Left ventricle myocardium superior (tissue), 1 donor: ENCODE measurements around the gene WDR53. TPM values are rescaled to one million over a fixed set of nuclear protein-coding genes. Genes with fewer than 3 reads are reported as not detected.
"Not testable (repeated sequence)": the region's sequence is repeated elsewhere in the genome, so short reads cannot be mapped to it uniquely, and the experiment has no call there.

ENCODE experiments used
- ATAC-seq: fragments of 200-7000 bp; cut with Tn5 transposase; one replicate; pipeline ENCODE4 v1.9.1; 2020; ENCODE audit warnings: mild to moderate bottlenecking, moderate library complexity
- DNase-seq: peaks from one replicate; pipeline ENCODE4 v3.0.0-alpha.2; 2020
- intact Hi-C: fragments of 100-400 bp; cut with micrococcal nuclease; formaldehyde crosslinking; loops from one replicate; pipeline ENCODE4 v1.11.0; 2022
- long read RNA-seq: library from polyadenylated mRNA; unstranded; transcript quantifications from one replicate; pipeline ENCODE4 v2.0.0, GENCODE V29; 2021
- total RNA-seq: library from RNA; stranded (reverse); fragmentation: NEBNext Ultra II Directional; extraction: Animal tissue kit (Norgen Biotek cat#: 25700); gene quantifications from one replicate; pipeline ENCODE4 v1.2.1, GENCODE V29; 2021
- donor health status: DM: no; HTN: yes; CAD: no; lungs with severe emphysema.

The WDR53 gene
- 7.6 TPM for total RNA-seq
- long read RNA-seq, partial matches to known transcripts = 0 of 2 reads
- long read RNA-seq, other reads (novel, unspliced or antisense) = 2 of 2 reads

DNA sequence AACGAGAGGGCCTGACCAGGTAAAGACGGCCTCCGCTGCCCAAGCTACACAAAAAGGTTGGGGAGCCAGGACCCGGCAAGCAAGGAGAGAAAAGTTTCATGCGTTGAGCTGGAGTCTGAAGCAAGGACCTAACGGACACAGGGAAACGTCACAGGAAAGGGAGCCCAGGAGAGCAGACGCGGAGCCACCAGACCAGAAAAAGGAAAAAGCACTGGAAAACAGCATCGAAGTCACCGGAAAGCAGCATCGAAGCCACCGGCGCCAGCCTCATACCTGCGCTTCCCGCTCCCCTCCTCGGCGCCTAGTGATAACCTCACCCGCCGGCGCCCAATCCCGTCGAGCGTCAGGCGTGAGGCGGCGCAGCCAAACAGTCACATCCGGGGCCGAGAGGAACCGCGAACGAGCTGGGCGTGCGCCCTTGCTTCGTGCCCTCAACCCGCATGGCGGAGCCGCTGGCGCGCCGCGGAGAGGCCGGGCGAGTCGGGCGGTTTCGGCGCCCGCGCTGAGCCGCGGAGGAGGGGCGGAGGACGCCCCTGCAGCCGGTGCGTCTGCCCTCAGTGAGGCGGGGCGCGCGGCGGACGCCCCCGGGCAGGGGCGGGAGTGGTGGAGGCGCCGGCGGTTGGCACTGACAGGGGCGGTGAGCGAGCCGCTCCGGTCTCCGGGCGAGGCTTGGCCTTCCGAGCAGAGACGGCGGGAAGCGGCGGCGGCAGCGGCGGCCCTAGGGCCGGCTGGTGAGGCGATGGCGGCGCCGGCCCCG is at the start of gene WDR53, which contains the start of gene FBXO45:
Gene WDR53, minus strand, starts transcription at position 309 of the 757 bp plus-strand sequence. CDS start 7,079 bp downstream, outside the sequence.
Gene FBXO45, plus strand, starts transcription at position 415 of the 757 bp plus-strand sequence. Its CDS starts 325 bp downstream, at position 740.
- intact Hi-C loops = no loop called here
- ATAC-seq = peak; percentile 99

DNA sequence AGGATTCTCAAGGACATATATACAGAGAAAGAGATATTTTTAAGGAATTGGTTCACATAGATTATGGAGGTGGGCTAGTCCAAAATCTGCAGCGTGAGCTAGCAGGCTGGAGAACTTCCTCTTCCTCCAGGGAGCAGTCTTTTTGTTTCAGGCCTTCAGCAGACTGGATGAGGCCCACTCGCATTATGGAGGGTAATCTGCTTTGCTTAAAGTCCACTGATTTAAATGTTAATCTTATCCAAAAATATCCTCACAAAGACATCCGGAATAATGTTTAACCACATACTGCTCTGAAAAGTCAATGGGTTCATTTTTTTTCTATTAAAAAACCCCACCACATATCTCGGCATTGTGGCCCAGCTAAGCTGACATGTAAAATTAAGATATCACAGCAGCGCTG is 48.9 kb upstream of the WDR53 start:
- ATAC-seq = no peak
- intact Hi-C loops = no loop called here

More for the DNA sequence above, at the start of gene WDR53, which contains the start of gene FBXO45:
- peak; percentile 97 for DNase-seq

DNA sequence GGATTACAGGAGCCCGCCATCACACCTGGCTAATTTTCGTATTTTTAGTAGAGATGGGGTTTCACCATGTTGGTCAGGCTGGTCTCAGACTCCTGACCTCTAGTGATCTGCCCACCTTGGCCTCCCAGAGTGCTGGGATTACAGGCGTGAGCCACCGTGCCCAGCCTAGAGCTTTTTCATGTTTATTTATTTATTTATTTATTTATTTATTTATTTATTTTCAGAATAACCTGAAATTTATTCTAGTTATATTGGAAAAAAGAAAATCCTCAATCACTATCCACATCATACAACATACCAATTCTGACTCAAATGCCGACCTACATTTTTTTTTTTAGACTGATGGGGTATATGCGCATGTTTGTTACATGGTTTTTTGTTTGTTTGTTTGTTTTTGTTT is 46.9 kb upstream of the WDR53 start:
- intact Hi-C loops, ATAC-seq: not testable (repeated sequence)

More for the DNA sequence above, 48.9 kb upstream of the WDR53 start:
- no peak for DNase-seq

GRCh38 chr3:196611761-196612483 is 43.6 kb upstream of the WDR53 start:
- intact Hi-C loops = no loop called here
- ATAC-seq (peak; percentile 53), DNase-seq (no peak)

More for the DNA sequence above, 46.9 kb upstream of the WDR53 start:
- not testable (repeated sequence) for DNase-seq

GRCh38 chr3:196609805-196610515 is 41.6 kb upstream of the WDR53 start:
- DNase-seq (no peak), ATAC-seq (no peak)
- intact Hi-C loops = loop anchor here (5.0 kb wide), 1 partner anchor 77 kb away; no protein-coding TSS in a partner anchor

DNA sequence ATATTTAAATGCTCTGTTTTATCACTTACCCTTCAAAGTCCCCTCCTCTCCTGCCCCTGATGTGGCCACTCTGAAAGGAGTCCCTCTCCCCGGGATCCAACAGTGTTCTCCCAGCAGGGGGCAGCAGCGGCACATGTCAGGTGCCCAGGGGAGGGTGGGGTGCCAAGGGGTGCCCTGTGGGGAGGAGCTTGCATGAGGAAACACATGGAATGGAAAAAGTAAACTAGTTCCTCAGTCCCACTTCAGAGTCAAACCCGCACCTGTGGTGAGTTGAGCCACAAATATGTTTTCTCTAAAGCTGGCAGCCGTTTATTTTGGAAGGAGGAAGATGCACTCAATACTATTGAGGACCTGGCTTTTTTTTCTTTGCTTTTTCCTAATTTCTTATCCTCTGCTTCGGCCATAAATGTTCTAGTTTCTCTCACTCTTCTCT is 41.0 kb upstream of the WDR53 start:
- ATAC-seq = peak; percentile 95
- intact Hi-C loops = loop anchor here (5.0 kb wide), 1 partner anchor 78 kb away; no protein-coding TSS in a partner anchor
- DNase-seq = peak; percentile 91

- no peak for ATAC-seq
- DNase-seq = no peak
- intact Hi-C loops = loop anchor here (5.0 kb wide), 1 partner anchor 79 kb away; no protein-coding TSS in a partner anchor
Observed at GRCh38 chr3:196608693-196609092, 40.3 kb upstream of the WDR53 start.

- intact Hi-C loops = no loop called here
- no peak for DNase-seq
- ATAC-seq = no peak
Observed at GRCh38 chr3:196604548-196604947, 36.2 kb upstream of the WDR53 start.

- no peak for ATAC-seq
- intact Hi-C loops = no loop called here
- no peak for DNase-seq
Observed at GRCh38 chr3:196603683-196604082, 35.3 kb upstream of the WDR53 start.

GRCh38 chr3:196602673-196603072 is 34.3 kb upstream of the WDR53 start:
- ATAC-seq = no peak
- intact Hi-C loops = no loop called here
- DNase-seq = no peak

GRCh38 chr3:196600359-196600758 is 32.0 kb upstream of the WDR53 start:
- DNase-seq (no peak), ATAC-seq (no peak)
- intact Hi-C loops = no loop called here

- intact Hi-C loops = no loop called here
Observed at GRCh38 chr3:196599734-196600128, 31.4 kb upstream of the WDR53 start.

DNA sequence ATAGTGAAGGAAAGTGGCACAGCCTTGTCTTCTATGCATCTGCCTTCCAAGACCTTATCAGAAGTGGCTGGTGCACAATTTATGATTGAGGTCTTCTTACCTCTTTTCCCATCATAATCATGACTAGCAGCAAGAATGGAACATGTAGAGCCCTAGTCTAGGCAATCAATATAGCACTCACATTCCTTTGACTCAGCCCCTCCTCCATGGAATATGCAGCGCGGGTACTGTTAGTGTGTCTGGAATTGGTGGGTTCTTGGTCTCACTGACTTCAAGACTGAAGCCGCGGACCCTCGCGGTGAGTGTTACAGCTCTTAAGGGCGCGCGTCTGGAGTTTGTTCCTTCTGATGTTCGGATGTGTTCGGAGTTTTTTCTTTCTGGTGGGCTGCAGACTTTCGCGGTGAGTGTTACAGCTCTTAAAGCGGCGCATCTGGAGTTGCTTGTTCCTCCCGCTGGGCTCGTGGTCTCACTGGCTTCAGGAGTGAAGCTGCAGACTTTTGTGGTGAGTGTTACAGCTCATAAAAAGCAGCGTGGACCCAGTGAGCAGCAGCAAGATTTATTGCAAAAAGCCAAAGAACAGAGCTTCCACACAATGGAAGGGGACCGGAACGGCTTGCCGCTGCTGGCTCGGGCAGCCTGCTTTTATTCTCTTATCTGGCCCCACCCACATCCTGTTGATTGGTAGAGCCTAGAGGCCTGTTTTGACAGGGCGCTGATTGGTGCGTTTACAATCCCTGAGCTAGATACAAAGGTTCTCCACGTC is 29.8 kb upstream of the WDR53 start:
- DNase-seq, ATAC-seq, intact Hi-C loops: not testable (repeated sequence)

More at GRCh38 chr3:196599734-196600128, 31.4 kb upstream of the WDR53 start:
- ATAC-seq = no peak
- DNase-seq = no peak

- no peak for DNase-seq
- intact Hi-C loops = no loop called here
- ATAC-seq = no peak
Observed at GRCh38 chr3:196596355-196596754, 28.0 kb upstream of the WDR53 start.

DNA sequence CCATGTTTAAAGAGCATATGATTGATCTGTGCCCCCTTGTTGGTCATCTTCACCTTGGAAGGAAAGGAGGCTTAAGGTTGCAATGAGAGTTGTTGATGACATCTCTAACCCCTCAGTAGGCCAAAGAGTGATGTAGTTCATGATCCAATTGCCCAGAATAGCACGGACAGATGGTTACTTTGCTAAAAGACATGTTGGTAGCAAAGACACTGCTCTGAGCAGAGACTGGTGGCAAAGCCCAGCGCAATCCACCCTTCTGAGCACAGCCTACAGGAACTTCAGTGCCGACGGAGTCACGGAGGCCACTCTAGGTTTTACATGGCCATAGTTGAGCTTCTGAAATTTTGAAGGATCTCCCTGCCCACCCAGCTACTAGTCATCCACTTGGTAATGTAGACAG is 21.9 kb upstream of the WDR53 start:
- DNase-seq = no peak
- intact Hi-C loops = no loop called here
- no peak for ATAC-seq

DNA sequence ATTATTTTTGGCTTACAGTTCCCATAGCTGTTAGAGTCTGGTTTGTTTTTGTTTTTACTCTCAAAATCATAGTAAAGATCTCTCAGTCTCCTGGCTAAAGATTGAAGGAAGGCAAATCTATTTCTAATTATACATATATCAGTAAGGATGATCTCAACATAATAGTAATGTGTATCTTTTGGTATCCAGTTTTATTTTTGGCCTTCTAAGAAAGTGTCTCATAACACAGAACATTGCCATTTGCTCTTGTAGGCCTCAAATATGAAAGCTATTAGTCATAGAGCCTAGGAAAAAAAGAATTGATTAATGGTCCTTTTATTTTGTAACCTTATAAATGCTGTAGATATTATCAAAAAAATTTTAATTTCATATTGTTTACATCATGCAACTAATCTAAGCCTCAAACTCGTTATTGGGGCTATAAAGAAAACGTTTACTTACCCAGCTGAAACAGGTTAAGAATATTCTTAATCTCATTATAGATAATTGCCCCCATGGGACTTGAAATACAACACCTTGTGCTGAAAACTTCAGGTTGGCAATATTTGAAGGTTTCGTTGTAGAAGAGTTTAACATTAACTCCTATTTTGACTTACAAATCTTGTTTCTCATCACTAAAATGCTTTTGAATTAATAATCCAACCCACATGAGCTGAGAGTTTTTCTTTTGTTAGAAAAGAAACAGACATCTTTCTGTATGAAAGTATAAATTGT is 16.8 kb upstream of the WDR53 start:
- intact Hi-C loops = no loop called here
- DNase-seq (no peak), ATAC-seq (no peak)

- ATAC-seq = no peak
- intact Hi-C loops = no loop called here
- DNase-seq = no peak
Observed at GRCh38 chr3:196572389-196572788, 4.0 kb upstream of the WDR53 start.

GRCh38 chr3:196570332-196570731 is 2.0 kb upstream of the WDR53 start:
- ATAC-seq, DNase-seq, intact Hi-C loops: not testable (repeated sequence)
